OCI-M2 (cell line): ENCODE data around the gene SPATA17.

Experiments used
- DNase-seq: peaks from one replicate; lab custom pipeline; 2025; ENCODE audit not compliant: unreplicated experiment; lab: John Stamatoyannopoulos, UW

Gene SPATA17

GRCh38 chr1:217847643-217848042 is 216.5 kb downstream of the SPATA17 start:
- no peak for DNase-seq

- DNase-seq = no peak
Measured at GRCh38 chr1:217856342-217857034, 225.3 kb downstream of the SPATA17 start.

- DNase-seq = no peak
Measured at GRCh38 chr1:217857061-217857460, 225.9 kb downstream of the SPATA17 start.

DNA sequence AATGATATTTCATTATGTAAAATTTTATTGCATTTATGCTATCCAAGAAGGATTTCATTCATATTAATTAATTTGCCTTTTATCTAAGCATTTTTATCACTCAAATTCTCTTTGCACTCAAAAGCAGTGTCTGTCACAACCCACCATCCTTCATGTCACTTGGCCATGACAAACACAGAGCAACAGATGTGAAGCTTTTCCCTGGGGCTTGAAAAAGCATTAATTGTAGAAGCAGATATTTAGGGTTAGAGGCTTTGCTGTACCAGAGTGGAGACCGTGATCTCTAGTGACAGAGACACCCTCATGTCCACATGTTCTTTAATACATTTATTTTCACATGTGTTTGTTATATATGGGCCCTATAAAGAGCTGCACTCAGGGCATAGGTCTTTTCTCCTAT is 230.5 kb downstream of the SPATA17 start:
- no peak for DNase-seq

DNA sequence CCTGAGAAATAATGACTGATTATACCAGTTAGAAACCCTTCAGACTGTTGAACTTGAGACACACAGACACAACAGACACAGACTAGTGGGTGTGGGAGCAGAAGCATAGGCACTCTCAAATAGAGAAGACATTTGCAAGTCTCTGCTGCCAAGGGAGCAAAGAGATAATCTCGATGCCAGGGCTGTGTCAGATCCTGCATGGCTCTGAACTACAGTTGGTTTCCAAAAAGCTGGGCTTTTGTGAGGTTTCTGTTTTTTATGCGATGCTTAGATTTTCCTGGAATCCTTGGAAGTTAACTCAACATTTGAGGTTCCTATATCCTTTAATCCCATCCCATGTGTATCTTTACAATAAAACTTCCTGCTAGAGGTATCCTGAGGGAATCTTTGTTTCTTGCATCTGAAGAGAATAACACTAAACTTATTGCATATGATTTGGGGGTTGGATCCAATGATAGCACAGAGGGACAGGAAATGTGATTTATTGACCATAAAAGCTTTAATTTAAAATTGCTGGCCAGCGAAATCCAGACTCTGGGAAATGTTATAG is 236.4 kb downstream of the SPATA17 start:
- DNase-seq = no peak

- DNase-seq = no peak
Measured at GRCh38 chr1:217871955-217872354, 240.8 kb downstream of the SPATA17 start.

DNA sequence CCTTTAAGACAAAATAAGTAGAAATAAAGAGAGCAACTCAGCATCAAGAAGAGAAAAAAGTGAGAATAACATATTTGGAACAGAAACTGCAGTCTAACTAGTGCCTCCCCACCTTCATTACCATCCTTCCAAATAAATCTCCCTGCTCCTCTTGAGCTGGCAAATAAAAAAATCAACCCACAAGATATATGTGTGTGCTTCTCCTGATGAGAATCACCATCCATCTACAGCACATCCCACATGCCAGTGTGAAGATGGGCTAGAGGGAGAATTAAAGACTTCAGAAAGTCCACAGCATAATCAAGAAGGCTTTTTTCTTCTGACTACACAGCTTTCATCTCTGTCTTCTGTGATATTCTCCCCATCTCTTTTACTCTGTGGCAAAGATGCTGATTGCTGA is 244.1 kb downstream of the SPATA17 start:
- DNase-seq = no peak

- no peak for DNase-seq
Measured at GRCh38 chr1:217876401-217876800, 245.3 kb downstream of the SPATA17 start.

DNA sequence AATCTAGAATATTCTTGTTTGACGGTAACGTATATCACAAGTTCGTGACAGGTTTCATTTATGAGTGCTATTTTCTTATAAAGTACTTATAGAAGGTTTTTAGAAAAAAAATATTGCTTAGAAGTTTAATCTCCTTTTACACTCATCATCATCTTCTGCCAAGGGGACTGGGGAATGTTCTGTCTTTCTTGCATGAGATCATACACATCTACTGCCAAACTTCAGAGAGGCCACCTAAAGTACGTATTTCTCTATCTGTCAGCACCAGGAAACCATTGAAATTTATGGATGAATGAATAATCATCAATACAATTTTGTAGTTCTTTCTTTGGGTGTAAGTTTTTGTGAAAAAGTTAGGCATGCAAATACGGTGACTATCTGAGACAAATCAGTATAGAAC is 245.8 kb downstream of the SPATA17 start:
- no peak for DNase-seq

DNA sequence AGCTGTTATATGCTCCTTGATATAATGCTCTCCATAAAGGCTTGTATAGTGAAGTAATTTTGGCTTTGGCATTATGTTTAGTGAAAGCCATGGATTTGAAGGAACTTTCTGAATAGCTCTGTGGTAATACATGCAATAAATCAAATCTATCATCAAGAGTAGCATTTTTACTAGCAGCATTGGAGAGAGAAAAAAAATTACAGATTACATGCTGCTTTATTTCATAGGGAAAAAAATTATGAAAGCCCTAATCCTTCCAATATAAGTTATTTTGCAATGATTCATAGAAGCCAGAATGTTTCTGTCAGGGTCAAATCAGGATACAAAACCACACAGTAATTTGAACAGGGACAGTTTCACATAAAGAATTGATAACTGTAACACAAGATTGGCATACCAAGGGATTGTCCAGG is 250.0 kb downstream of the SPATA17 start:
- no peak for DNase-seq

DNA sequence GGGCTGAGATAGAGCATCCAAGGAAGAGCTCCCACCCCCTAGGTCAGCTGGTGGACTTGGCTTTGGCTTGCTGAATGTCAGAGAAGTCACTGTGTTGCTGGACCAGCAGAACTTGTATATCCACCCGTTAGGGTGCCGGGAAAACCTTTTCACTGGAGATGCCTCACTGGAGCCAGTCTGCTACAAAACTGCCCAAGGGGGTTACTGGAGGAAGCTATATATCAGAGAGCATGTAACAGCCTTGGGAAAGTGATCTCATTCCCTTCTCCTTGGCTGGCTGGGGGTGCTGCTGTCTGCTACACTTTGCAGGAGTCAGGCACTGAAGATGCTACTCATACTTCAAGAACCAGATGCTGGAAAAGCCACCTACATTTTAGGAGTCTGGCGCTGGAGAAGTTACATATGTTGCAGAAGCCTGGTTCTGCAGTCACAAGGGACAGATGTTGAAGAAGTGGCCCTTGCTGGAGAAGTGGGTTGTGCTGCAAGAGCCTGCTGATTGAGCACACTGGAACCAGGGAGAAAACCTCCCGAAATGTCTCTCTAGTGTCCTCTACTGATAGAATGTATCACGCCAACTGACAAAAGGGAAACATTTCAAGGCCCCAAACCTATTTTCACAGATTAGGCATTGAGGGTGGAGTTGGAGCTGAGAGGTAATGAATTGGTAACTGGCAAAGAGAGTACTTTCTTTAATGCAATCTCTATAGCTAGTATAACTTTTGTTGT is 250.6 kb downstream of the SPATA17 start:
- no peak for DNase-seq

GRCh38 chr1:217885181-217885580 is 254.0 kb downstream of the SPATA17 start:
- no peak for DNase-seq

- no peak for DNase-seq
Measured at GRCh38 chr1:217888328-217888727, 257.2 kb downstream of the SPATA17 start.

- no peak for DNase-seq
Measured at GRCh38 chr1:217889401-217889800, 258.3 kb downstream of the SPATA17 start.

DNA sequence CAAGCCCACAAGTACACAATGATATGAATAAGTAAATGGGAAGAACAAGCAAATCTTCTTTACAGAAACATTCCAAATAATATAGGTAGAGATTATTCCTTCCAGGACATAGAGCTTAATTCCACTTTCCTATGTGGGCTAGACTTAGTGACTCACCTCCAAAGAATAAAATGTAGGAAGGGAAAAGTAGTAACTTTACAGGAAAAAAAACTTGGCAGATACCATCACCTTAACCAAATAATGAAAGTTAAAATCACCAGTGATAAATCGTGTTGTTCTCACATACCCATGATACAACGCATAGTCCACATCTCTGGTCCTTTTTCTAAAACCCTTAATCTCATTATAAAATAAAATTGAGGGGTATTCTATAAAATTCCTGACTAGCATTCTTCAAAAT is 260.8 kb downstream of the SPATA17 start:
- DNase-seq = no peak

GRCh38 chr1:217892750-217893149 is 261.6 kb downstream of the SPATA17 start:
- DNase-seq = no peak

- DNase-seq = no peak
Measured at GRCh38 chr1:217895841-217896240, 264.7 kb downstream of the SPATA17 start.

DNA sequence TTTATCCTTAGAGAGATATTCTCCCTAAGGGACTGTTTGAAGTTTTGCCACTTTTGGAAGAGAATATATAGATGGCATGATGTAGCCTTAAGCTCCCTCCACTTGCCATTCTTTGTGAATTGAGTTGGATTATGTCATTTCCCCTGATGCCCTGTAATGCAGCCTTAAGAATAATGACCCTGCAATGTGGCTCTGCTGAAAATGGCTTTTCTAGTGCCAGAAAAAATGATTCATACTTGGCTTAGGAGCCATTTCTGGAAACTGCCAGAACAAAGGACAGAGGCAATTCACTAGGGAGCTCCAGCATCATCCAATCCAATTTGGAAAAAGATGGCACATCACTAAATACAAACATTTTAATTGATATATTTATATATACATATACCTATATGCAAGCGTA is 265.3 kb downstream of the SPATA17 start:
- DNase-seq = no peak

DNA sequence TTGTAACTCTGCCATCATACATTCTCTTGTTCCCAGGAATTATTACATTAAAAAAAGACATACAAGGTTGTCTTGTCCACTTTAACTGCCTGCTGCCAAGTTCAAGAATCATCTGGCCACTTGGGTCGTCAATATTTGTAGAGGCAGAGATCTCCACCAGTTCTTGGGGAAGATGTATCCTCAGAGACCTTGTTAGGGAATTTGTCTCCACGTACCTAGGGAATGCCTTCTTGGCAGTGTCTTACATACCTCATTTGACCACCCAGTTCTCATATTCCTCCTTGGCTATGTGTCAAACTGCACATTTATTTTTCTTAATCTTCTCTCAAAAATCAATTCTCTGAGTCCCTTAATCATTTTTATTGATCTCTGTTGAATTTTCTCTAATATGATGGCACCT is 266.0 kb downstream of the SPATA17 start:
- DNase-seq = no peak

GRCh38 chr1:217899614-217900013 is 268.5 kb downstream of the SPATA17 start:
- no peak for DNase-seq

GRCh38 chr1:217907504-217907903 is 276.4 kb downstream of the SPATA17 start:
- DNase-seq = no peak

- DNase-seq = no peak
Measured at GRCh38 chr1:217910203-217910602, 279.1 kb downstream of the SPATA17 start.
